Measurements from ENCODE around the gene PPCS.

PPCS gene

DNA sequence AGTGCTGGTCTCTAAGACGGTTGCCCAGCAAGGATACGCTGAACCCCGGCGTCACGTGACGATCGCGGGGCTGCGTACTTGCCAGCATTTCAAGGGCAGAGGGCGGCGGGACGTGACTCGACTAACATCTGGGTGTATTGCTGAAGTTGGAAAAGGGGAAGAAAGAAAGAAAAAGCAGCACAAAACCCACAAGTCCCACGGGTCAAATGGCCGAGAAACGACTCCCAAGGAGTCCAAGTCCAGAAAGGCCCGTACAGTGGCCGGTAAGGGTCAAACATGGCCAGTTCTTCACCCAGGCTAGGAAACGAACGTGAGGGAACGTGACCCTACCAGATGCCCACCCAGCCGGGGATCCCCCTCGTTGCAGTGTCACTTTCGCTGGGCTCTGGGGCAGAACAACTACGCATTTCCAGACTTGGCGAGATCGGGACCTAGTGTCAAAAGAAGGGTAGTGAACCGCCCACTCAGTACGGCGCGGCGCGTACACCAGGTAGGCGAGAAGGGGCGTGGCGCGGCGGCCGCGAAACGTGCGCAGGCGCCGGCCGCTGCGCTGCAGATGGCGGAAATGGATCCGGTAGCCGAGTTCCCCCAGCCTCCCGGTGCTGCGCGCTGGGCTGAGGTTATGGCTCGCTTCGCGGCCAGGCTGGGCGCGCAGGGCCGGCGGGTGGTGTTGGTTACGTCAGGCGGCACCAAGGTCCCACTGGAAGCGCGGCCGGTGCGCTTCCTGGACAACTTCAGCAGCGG lies at the start of gene PPCS, which contains the start of gene ZMYND12:
Gene PPCS (plus strand): TSS at position 534 of the 744 bp plus-strand sequence. CDS start 23 bp downstream, at position 557.
Gene ZMYND12 (minus strand): TSS at position 13 of the 744 bp plus-strand sequence. CDS start 25 bp downstream, outside the sequence.
- FAIRE-seq, result no peak
- DNase-seq (ENCODE audit: insufficient read length, low spot score), result peak; percentile 67
- TF ChIP-seq, protein P1, sequence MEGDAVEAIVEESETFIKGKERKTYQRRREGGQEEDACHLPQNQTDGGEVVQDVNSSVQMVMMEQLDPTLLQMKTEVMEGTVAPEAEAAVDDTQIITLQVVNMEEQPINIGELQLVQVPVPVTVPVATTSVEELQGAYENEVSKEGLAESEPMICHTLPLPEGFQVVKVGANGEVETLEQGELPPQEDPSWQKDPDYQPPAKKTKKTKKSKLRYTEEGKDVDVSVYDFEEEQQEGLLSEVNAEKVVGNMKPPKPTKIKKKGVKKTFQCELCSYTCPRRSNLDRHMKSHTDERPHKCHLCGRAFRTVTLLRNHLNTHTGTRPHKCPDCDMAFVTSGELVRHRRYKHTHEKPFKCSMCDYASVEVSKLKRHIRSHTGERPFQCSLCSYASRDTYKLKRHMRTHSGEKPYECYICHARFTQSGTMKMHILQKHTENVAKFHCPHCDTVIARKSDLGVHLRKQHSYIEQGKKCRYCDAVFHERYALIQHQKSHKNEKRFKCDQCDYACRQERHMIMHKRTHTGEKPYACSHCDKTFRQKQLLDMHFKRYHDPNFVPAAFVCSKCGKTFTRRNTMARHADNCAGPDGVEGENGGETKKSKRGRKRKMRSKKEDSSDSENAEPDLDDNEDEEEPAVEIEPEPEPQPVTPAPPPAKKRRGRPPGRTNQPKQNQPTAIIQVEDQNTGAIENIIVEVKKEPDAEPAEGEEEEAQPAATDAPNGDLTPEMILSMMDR (IDR thresholded peaks at IDR 0.05; ENCODE audit: insufficient read depth, missing control alignments), result no peak

DNA sequence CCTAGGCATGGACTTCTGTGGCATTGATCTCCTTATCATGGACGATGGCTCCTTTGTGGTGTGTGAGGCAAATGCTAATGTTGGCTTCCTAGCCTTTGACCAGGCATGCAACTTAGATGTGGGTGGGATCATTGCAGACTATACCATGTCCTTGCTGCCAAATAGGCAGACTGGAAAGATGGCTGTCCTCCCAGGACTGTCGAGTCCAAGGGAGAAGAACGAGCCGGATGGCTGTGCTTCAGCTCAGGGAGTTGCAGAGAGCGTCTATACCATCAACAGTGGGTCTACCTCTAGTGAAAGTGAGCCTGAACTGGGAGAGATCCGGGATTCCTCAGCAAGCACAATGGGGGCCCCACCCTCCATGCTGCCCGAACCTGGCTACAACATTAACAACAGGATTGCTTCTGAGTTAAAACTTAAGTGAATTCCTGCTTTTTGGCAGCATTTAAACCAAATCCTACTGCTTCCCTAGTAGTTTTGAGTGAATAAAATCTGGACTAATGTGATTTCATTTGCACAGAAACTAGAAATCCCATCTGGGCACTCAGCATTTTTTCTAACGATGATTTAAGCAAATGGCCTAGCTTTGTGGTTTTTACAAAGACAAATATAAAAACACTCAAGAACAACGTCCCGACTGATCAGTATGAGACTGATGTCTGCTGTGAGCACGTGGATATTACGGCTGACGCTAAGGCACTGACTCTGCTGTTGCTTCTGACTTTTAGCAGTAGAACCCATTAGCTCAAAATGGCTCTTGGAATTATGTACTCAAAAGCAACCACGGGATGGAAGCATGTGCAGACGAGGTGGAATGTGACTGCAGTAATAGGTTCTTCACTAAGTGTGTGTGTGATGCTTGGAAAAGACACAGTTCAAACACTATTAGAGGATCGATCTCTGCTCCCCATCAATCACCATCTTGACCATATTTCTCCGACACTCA lies 41.5 kb upstream of the PPCS start:
- DNase-seq (ENCODE audit: insufficient read length, low spot score), result no peak
- TF ChIP-seq, protein P1 (IDR thresholded peaks at IDR 0.05; ENCODE audit: insufficient read depth, missing control alignments), result no peak
- no peak for FAIRE-seq

DNA sequence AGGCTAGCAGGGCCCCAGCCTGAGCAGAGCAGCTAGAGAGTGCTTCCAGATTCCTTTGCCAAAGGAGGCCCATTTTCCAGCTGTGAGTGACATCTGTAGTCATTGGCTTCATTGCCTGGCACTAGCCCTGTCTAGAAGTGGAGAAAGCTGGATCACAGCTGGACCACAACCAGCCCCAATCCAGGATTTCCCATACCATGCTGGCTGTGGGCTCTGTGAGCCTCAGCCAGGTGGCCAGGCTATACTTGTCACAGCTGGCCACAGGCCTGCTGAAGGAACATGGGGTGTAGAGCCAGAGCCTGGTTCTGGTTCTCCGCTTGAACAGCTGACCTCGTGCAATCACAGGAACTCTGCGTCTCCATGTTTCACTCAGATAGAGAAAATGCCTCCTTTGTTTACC lies 39.2 kb upstream of the PPCS start:
- no peak for DNase-seq (ENCODE audit: insufficient read length, low spot score)
- TF ChIP-seq, protein P1 (IDR thresholded peaks at IDR 0.05; ENCODE audit: insufficient read depth, missing control alignments), result no peak
- no peak for FAIRE-seq

DNA sequence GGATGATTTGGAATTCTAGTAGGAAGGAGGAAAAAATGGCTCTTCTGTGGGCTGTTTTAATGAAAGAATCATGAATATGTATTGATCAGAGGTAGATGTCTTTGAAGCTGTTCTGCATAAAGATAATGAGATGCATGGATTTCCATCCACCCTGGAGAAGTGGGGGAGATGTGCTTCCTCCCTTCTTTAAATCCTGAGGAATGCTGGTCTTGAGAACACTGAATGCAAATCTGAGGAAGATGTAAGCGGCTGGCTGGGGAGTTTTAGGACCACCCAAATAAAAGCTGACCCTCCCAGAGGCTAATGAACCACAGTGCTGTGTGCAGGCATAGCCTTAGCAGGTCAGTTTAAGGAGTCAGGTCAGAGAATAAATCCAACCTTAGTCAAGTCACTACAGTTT lies 37.8 kb upstream of the PPCS start:
- TF ChIP-seq, protein P1 (IDR thresholded peaks at IDR 0.05; ENCODE audit: insufficient read depth, missing control alignments), result no peak
- no peak for FAIRE-seq
- no peak for DNase-seq (ENCODE audit: insufficient read length, low spot score)

DNA sequence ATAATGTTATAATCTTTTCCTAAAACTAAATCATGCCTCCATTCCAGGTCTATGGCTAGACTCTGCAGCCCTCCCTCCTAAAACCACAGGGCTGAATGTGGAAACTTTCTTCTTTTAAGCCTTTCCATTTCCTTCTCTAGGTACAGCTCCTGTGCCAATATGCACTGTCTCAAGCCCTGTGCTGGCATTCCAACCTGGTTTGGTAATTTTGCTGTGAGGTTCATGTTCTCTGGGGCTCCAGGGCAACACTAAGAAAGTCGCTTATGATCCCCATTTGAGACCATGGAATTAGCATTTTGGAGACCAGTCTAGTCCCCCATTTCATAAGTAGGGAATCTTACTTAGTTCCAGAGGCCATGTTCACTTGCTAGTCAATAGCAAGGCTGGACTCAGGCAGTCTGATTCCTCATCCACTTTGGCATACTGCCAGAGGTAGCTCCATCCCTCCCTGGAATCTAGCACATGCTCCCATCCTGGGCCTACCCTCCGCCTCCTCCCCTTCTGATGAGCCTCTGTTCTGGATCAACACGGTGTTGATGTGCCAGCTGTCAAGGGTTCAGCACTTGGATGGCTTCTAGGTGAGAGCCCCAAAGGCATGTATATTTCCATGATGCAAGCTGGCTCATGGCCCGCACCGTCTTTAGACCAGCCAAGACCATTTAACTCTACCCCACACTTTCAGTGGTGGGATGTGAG lies 37.1 kb upstream of the PPCS start:
- FAIRE-seq, result no peak
- no peak for DNase-seq (ENCODE audit: insufficient read length, low spot score)
- TF ChIP-seq, protein P1 (IDR thresholded peaks at IDR 0.05; ENCODE audit: insufficient read depth, missing control alignments), result no peak

DNA sequence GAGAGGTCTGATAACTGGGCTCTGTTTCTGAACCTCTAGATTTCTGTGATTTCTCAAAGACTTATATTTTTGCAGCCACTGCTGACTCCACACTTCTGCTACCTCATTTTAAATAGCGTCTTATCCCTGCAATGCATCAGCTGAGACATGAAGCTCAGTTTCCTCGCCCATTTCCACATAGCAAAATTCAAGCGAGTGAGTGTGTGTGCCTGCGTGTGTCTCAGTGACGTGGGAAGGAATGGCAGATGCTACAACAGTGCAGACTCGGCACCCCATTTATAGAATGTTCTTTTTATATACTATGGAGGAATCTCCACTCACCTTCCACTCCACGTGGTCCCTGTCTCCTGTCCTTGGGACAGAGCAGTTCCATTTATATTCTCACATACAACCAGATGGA lies 36.2 kb upstream of the PPCS start:
- FAIRE-seq (no peak), DNase-seq (ENCODE audit: insufficient read length, low spot score) (no peak)
- TF ChIP-seq, protein P1 (IDR thresholded peaks at IDR 0.05; ENCODE audit: insufficient read depth, missing control alignments), result no peak

Measured in D721Med (cell line).